Erythroblast (primary cell): Measurements from ENCODE around the gene INPP4A.
A peak's percentile ranks its signal among the peaks of the same experiment; 100 is the strongest.

ENCODE experiments used
- DNase-seq, 2 experiments: peaks; one replicate each; lab custom pipeline; 2025; lab: John Stamatoyannopoulos, UW
- GATA1 ChIP-seq: IDR thresholded peaks from 2 replicates; pipeline ENCODE4 v1.6.1; 2011; ENCODE audit warnings: low read depth, mild to moderate bottlenecking, control low read depth, low read length, moderate library complexity
- POLR2A ChIP-seq: IDR thresholded peaks from 2 replicates; pipeline ENCODE4 v1.6.1; 2011; ENCODE audit warnings: mild to moderate bottlenecking, low read length

The INPP4A gene

DNA sequence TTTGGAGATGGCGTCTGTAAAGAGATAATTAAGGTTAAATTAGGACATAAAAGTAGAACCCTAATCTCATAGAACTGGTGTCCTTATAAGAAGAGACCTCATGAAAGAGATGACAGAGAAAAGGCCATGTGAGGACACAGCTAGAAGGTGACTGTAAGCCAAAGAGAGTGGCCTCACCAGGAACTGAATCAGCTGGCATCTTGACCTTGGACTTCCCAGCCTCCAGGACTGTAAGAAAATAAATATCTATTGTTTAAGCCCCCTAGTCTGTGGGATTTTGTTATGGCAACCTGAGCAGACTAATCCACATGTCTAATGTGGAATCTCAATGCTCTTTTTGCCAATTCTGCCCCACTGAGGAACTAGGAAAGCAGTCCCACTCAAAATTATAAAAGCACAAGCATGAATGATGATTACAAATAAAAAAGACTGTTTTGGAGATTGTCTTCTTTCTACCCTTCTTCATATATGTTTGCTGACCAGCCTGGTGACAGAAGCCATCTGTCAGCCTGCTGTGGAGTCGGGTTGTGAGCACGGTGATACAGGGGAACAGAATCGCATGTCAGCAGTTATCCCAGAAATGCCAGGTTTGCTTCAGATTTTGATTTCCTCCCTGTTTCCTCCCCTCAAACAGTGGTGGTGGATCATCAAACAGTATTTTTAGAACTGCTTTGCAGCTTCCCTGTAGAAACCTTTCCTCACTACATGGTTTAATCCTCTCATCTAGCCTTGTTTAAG is 54.2 kb downstream of the INPP4A start:
- no peak for DNase-seq
- TF ChIP-seq GATA1 (no peak), POLR2A (no peak)

DNA sequence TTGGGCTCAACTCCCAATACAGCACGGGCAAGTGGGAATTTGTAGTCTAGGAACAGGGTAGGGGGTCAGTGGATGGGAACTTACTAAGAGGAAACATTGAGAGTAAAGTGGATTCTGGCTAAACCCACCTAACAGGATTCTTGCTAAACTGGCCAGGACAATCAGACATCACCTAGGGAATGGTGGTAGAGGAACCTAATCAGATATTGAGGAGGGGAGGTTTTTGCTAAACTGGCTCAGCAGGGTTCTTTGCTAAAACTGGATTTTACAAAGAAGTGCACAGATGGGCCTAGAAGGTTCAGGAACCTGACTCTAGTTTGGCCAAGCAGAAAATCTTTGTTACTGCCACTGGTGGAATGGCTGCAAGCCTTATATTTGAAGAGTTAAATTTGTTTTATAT is 55.9 kb downstream of the INPP4A start:
- DNase-seq: no peak
- TF ChIP-seq POLR2A (no peak), GATA1 (no peak)

DNA sequence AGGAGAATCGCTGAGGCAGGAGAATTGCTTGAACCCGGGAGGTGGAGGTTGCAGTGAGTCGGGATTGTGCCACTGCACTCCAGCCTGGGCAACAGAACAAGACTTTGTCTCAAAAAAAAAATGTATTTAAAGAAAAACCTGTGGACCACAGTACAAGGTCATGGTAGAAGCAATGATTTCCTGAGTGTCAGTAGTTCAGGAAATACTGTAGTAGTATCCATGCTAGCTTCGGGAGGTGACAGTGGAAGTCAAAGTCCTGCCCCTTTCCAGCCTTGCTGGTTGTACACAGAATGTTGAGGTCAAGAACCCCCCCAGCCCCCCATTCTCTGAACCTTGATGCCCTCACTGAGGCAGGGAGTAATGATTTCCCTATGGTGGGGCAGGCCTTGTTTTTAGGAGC is 56.6 kb downstream of the INPP4A start:
- no peak for TF ChIP-seq GATA1
- TF ChIP-seq POLR2A: no peak
- no peak for DNase-seq

DNA sequence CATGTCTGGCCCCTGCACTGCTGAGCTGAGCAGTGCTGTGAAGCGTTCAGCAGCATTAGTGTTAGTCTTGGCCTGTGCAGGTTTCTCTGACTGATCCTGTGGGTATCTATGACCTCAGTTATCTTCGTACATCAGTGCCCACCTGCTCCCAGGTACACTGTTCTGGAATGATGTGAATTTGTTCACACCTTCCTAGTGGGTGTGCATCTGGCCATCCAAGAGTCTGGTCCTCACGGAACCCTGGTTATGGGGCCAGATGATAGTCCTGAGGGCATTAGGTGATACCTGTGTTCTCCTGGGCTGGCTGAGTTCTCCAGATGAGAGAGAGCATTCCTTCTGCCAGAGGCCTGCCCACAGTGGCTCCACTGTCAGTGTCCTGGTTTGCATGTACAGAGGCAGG is 57.2 kb downstream of the INPP4A start:
- no peak for DNase-seq
- TF ChIP-seq POLR2A (no peak), GATA1 (no peak)

DNA sequence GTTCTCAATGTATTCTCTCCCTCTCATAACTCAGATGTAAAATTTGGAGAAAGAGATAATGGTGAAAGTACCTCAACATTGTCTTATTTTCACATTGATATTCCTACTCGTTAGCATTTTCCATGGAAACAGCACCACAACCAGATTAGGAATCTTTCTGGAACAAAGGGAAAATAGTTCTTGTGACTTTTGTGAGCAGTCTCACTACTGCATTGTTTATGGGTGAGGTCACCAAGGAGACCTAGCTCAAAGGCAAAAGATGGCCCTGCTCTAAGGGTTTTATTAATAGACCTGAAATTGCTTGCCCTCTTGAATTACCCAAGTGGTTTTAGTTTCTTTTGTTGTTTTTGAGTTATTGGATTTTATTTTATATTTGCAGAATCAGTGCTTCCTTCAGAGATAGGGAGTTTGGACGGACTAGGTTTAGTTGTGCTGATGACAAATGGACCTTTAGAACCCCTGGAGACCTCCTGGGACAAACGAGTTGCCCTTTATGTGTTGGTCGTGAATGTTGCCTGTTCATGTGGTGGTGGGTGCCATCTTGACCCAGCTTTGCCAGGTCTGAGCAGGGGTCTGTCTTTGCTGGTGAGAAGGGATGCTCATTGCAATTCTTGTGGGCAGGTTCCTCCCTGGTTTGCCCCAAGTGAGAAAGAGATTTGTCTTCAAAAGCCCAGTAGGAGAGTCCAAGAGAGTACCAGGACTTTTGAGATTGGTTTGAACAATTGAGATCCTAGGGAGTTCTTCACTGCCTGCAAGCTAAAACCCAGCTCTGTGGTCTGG is 58.1 kb downstream of the INPP4A start:
- TF ChIP-seq GATA1 (no peak), POLR2A (no peak)
- DNase-seq: no peak

DNA sequence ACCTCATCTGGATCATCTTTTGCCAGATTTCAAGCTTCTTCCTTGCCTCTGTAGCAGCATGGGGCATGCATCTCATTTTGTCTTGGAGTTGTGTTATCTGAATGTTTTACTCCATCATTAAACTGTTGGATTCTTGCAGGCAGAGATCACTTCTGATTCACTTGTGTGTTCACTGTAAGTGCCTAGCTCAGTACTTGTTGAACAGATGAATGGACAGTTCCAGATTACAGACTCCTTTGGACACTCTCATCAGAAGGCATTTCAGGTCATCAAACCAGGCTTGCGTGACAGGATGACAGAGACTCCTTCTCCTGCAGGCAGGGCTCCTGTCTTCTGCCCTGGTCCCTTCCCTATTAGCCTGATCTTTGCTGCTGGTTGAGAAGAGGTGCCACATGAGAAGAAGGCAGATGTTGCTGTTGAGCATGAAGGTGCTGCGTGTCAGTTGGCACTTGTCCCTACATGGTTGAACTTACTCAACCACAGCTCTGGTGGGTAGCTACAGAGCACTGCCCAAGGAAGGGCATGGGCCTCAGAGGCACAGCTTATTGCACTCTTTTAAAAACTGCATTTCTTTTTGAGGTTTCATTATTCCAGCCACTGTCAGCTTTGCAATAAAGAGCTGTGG is 58.9 kb downstream of the INPP4A start:
- peak in 1 of 2 experiments; percentile 19 for DNase-seq
- TF ChIP-seq GATA1 (no peak), POLR2A (no peak)

DNA sequence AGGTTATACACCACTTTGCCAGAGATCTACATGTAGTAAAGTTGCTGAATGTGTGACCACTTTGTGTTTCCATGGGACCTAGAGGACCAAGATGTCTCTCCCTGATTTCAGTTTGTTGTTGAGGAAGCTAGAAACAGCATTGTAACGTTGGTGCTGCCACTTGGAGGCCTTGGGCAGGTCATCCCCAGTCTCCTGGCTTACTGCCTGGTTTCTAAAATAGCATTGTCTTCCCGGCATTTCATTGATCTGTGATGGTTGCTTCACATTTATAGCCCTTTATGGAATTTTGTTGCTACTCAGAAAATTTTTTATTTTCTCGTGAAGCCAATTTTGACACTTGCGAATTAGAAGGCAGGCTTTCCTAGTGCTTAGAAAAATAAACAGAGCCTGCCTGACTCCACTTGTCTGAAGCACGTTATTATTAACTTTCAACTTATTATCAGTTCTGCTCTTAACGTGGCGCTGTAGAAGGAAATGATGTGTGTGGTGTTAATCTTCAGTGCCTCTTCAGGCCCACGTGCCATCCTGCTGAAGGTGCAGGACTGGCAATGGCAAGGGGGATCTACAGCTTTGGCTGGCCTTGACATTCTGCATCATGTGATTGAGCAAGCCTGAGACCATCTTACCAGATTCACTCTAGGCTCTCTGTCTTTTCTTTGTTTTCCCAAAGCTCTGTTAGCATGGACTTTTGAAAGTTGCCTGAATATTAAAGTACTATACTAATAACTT is 59.9 kb downstream of the INPP4A start:
- DNase-seq: no peak

DNA sequence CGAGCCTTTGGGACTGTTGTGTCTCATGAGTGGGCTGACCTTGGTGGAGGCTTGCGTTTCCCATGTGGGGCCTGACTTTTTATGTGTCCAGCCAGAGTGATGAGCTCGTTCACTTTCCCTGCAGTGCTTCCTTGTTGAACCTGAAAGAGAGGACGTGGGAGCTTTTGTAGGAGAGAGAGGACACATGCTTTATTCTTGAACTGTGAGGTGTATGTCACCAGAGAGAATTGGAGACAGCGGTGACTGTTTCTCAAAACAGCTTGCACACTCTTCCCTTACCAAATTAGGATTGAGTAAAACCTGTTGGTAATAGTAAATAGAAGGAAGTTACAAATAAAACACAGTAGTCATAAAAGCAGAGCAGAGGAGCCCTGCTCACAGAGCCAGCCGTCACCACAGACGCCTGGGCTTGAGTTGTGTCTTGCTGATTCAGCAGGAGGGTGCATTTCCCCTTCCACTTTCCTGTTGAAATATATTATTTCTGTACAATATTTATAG is 60.7 kb downstream of the INPP4A start:
- DNase-seq: peak in 1 of 2 experiments; percentile 20
- TF ChIP-seq GATA1 (no peak), POLR2A (no peak)

More for the DNA sequence above, 59.9 kb downstream of the INPP4A start:
- TF ChIP-seq POLR2A: no peak
- TF ChIP-seq GATA1: no peak

DNA sequence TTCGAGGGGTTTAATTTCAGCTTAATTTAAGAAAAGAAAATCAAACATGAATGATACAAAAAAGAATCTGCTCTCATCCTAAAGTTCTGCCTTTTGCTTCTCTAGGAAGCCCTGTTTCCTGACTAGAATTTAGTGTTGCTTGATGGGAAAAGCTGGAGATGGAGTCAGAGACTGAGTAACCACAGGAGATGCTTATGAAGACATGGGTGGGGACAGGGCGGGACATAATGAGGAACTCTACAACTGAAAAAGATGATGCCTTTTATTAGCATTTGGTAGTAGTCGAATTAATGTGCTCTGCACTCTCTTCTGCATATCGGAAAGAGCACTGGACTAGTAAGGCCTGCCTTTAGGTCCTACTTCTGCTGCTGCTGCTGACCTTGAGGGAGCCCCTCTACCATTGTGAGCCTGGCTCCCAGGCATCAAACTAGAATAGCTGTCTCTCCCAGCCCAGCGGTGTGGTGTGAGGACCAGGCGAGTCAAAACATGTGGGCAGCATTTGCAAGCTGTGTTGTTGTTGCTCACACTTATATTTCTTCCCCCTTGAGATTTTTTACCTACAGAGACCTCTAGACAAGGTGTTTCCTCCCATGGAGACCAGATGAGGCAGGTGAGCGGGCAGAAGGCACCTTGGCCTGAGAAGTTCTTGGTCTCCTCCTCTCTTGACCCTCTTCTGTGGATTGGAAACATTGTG is 61.5 kb downstream of the INPP4A start:
- DNase-seq: peak in 1 of 2 experiments; percentile 27
- TF ChIP-seq POLR2A (no peak), GATA1 (no peak)

DNA sequence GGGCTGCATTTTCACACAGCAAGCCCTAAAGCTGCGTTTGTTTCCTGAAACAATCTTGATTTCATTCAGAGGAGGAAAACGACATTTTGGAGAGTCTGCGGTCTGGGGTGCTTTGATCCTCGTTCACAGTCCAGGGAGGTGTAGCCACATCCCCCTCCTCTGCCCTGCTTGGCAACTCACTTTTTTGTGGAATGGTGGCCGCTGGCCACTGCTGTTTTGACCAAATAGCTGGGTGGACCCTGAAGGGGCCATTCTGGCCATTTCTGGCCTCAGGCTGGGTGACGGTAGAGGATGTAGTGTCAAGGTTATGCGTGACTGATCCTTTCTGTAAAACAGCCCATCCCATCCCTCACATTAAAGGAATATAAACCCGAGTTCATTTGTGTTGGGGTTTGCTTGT is 62.2 kb downstream of the INPP4A start:
- DNase-seq: no peak
- TF ChIP-seq POLR2A (no peak), GATA1 (no peak)

DNA sequence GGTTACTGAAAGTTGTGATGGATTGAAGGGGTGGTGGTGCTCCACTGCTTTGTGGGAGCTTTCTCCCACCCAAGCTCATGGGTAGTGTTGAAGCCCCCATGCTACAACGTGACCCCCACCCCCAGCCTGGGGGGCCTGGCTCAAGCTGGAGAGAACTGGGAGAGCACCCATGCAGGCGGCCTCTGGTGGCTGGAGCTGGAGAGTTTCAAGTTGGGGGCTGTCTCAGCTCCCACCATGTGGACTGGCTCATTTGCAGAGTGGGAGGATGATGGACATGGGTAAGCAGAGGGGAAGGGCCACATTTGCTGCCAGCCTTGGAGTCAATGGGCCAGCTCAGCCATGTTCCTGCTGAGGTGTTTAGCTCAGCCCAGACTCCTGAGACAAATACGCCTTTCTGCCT is 62.8 kb downstream of the INPP4A start:
- no peak for DNase-seq
- TF ChIP-seq GATA1: no peak
- TF ChIP-seq POLR2A: no peak

DNA sequence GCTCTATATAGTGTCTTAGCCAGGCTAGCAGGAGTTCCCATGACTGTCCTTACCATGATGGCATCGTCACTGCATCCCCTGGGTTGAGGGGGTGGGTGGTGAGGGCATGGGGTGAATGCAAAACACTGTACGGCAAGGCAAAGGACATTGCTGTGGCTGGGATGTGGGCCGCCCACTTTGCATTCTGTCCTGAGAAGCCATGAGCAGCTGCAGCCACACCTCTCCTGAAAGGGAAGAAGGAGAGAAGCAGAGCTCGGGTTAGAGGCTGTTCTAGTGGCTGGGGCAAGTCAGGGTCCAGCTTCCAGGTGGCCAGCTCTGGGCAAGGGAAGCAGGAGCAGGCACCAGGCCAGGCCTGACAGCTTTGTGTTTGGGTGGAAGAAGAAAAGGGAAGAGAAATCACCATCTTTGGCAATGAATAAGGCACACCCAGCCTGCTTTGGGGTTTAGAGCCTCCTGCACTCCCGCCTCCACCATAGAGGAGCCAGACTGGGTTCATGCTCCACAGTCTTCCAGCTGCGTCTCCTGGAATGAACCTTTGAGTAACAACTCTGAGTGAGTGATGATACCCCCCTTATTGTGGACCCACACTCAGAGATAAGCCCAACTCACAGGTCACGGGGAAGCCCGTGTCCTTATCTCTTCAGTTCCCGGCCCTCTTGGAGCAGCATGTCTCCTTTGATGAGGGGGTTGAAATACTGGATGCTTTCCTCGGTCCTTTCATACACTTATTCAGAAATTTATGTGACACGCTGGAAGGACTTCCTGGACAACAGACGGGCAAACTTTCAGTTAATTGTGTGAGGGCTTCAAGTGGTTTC is 63.4 kb downstream of the INPP4A start:
- TF ChIP-seq POLR2A (no peak), GATA1 (peak; percentile 31)
- peak; percentile 81 to 95 for DNase-seq
